Sigmoid colon (tissue), 4 donors: ENCODE results near the gene TRIP11.

Experiments used
- EP300 ChIP-seq, 4 donors: sonication (generic); formaldehyde crosslinking; IDR thresholded peaks; one replicate each; pipeline ENCODE4 v1.6.1; 2017; ENCODE audit warnings: antibody characterized with exemption in 4 of 4
- POLR2A ChIP-seq, 2 donors: fragments of 450-650 bp; IDR thresholded peaks; one replicate each; pipeline ENCODE4 v1.6.1; 2016; ENCODE audit warnings: antibody characterized with exemption in 2 of 2, mild to moderate bottlenecking in 2 of 2, moderate library complexity in 2 of 2
- POLR2AphosphoS5 ChIP-seq, 4 donors: sonication (generic); formaldehyde crosslinking; IDR thresholded peaks; one replicate each; pipeline ENCODE4 v1.6.1; 2017; ENCODE audit warnings: antibody characterized with exemption in 4 of 4
- TF ChIP-seq, protein P1 (sequence below), 4 experiments: fragments of 450-650 bp in 3 of 4; fragments of 200-600 bp in 1 of 4; IDR thresholded peaks; one replicate each; pipeline ENCODE4 v1.5.1; 2016 to 2019; ENCODE audit warnings: antibody characterized with exemption in 4 of 4, mild to moderate bottlenecking in 3 of 4, moderate library complexity in 2 of 4

DNA sequence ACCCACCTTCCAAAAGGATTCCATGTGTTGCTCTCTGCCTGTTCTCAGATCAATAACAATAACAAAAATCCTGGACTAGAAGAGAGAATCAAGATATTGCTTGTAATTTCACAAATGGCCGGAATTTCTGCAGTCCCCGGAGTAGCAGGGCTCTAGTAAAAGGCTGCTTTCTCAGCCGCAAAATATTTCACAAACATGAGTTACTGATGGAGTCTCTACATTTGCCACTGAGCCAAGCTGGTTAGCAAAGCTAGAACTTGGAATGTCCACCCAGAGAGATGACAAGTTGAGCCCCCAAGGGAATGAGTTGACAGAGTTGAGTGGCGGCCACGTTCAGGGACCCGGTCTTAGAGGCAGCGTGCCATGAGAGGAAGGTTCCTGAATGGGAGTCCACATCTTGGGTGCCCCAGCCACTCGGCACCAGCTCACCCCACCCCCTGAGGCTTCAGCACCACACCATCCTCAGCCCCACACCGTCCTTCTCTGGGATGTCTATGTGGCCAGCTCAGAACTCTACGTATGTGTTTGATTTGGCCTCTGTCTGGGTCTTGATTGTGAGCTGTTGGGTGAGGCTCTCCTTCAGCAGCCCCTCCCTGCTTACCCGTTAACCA lies 108.3 kb downstream of the TRIP11 start:
- TF ChIP-seq, protein P1, sequence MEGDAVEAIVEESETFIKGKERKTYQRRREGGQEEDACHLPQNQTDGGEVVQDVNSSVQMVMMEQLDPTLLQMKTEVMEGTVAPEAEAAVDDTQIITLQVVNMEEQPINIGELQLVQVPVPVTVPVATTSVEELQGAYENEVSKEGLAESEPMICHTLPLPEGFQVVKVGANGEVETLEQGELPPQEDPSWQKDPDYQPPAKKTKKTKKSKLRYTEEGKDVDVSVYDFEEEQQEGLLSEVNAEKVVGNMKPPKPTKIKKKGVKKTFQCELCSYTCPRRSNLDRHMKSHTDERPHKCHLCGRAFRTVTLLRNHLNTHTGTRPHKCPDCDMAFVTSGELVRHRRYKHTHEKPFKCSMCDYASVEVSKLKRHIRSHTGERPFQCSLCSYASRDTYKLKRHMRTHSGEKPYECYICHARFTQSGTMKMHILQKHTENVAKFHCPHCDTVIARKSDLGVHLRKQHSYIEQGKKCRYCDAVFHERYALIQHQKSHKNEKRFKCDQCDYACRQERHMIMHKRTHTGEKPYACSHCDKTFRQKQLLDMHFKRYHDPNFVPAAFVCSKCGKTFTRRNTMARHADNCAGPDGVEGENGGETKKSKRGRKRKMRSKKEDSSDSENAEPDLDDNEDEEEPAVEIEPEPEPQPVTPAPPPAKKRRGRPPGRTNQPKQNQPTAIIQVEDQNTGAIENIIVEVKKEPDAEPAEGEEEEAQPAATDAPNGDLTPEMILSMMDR (IDR thresholded peaks at IDR 0.05) = no peak
- TF ChIP-seq POLR2AphosphoS5 (IDR thresholded peaks at IDR 0.05) (no peak), POLR2A (IDR thresholded peaks at IDR 0.05) (no peak), EP300 (IDR thresholded peaks at IDR 0.05) (no peak)
